Psoas muscle (tissue), 7 donors: ENCODE measurements around the gene CFAP44. TPM values are rescaled to one million over a fixed set of nuclear protein-coding genes. Genes with fewer than 3 reads are reported as not detected.

Experiments
- polyA plus RNA-seq, 3 donors: library from polyadenylated mRNA; stranded (reverse); fragments of 200-250 nt; gene quantifications; one replicate each; pipeline ENCODE4 v1.2.3, GENCODE V29; 2013
- total RNA-seq, 4 donors: library from RNA; stranded (reverse); fragmentation: NEBNext Ultra II Directional in 2 of 4; extraction: Animal tissue kit (Norgen Biotek cat#: 25700) in 2 of 4; gene quantifications; one replicate each; pipeline versions ENCODE4 v1.2.1 to v1.2.4, GENCODE V29; 2021 to 2023
- donor health status: healthy with polysubstance abuse.
- donor health status: DM: no; HTN: no; CAD: no; lungs with moderate emphysema.
- donor health status: Bipolar disorder and iron deficiency.
- donor health status: healthy.
- donor health status: DM: no; HTN: no; CAD: no.
- donor health status: DM: no; HTN: no; CAD: no.
- donor health status: DM: yes; HTN: yes; CAD: no.

CFAP44 gene
- total and polyA plus RNA-seq, 7 donors, result 0.86 to 2.5 (median 1.4) TPM

Other genes starting within 250 kb of the CFAP44 start
- 10 to 100 TPM in 1 of 4 donors, 1 to 10 TPM in 3; 3.6 to 15.4 (median 4.6) TPM for gene BOC, start 229.9 kb downstream of the CFAP44 start, total RNA-seq
- gene BOC, start 229.9 kb downstream of the CFAP44 start, polyA plus RNA-seq, result 1 to 10 TPM; 1.1 to 3.8 (median 1.8) TPM
- 1 to 10 TPM; 2.3 to 5.6 (median 2.8) TPM for gene SPICE1, start 73.7 kb upstream of the CFAP44 start, total RNA-seq
- gene SPICE1, start 73.7 kb upstream of the CFAP44 start, polyA plus RNA-seq, result 1 to 10 TPM in 1 of 3 donors, under 1 TPM in 2; 0.61 to 3.2 (median 0.89) TPM
- under 1 TPM; 0.08 to 0.48 (median 0.41) TPM for gene SIDT1, start 91.1 kb upstream of the CFAP44 start, total RNA-seq
- gene SIDT1, start 91.1 kb upstream of the CFAP44 start, polyA plus RNA-seq, result under 1 TPM in 2 of 3 donors, not detected in 1; 0.14 to 0.29 TPM